ENCODE data around the gene VWC2L. TPM values are rescaled to one million over a fixed set of nuclear protein-coding genes. Genes with fewer than 3 reads are reported as not detected.

Gene VWC2L
- total RNA-seq, 1 donor = not detected

DNA sequence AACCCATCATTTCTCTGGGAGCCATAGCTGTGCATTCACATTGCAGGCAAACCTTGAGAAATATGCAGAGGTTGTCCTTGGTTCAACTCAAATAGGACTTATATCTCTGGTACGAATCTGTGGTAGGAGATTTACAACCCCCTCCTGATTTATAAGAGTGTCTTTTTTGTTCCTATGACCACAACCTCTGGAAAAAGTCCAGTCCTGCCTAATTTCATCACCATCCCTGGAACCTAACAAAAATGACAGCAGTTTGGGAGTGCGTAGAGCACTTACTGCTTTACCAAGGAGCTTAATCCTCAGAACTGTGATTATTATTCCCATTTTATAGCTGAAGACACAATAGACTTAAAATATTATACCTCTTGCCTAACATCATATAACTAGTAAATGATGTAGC is 66.5 kb downstream of the VWC2L start:
- H3K9me3 ChIP-seq (ENCODE audit: low read depth, low read length) = no peaks in the 10 kb centered on the region
- no peak for DNase-seq (ENCODE audit: insufficient read length, low spot score, missing footprints)
- no peak overlapping the region for H3K4me2 ChIP-seq (ENCODE audit: insufficient read depth, low read length)
- H3K4me1 ChIP-seq (ENCODE audit: insufficient read depth, low read length) = no peaks in the 10 kb centered on the region
- H4K20me1 ChIP-seq (ENCODE audit: insufficient read depth, low read length) = no peaks in the 10 kb centered on the region
- TF ChIP-seq, protein P1, sequence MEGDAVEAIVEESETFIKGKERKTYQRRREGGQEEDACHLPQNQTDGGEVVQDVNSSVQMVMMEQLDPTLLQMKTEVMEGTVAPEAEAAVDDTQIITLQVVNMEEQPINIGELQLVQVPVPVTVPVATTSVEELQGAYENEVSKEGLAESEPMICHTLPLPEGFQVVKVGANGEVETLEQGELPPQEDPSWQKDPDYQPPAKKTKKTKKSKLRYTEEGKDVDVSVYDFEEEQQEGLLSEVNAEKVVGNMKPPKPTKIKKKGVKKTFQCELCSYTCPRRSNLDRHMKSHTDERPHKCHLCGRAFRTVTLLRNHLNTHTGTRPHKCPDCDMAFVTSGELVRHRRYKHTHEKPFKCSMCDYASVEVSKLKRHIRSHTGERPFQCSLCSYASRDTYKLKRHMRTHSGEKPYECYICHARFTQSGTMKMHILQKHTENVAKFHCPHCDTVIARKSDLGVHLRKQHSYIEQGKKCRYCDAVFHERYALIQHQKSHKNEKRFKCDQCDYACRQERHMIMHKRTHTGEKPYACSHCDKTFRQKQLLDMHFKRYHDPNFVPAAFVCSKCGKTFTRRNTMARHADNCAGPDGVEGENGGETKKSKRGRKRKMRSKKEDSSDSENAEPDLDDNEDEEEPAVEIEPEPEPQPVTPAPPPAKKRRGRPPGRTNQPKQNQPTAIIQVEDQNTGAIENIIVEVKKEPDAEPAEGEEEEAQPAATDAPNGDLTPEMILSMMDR (IDR thresholded peaks at IDR 0.05; ENCODE audit: extremely low read depth, low read depth, low read length) = no peak
- H3K4me3 ChIP-seq (ENCODE audit: insufficient read depth, low read length) = no peak overlapping the region
- H3K27me3 ChIP-seq (ENCODE audit: insufficient read depth, low read length) = no peaks in the 10 kb centered on the region
- no peak overlapping the region for H3K27ac ChIP-seq (ENCODE audit: low read depth, low read length)
- no peaks in the 10 kb centered on the region for H3K79me2 ChIP-seq (ENCODE audit: insufficient read depth, low read length)
- H2AFZ ChIP-seq (ENCODE audit: low read length) = no peak overlapping the region
- H3K36me3 ChIP-seq (ENCODE audit: insufficient read depth, low read length) = no peaks in the 10 kb centered on the region

DNA sequence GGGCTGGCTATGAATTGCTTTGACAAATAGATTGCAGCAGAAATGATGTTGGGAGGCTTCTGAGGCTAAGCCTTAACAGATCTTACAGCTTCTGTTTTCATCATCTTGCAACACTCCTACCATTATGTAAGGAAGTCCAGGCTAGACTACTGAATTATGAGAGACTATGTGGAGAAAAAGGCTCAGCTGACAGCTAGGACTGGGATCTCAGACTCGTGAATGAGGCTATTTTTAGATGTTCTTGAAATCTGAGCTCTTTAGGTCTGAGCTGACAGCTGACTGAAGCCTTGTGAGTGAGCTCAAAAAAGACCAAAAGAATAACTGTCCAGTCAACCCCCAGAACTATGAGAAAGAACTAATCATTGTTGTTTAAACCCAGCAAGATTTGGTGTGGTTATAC is 70.3 kb downstream of the VWC2L start:
- no peak overlapping the region for H3K4me2 ChIP-seq (ENCODE audit: insufficient read depth, low read length)
- H3K27ac ChIP-seq (ENCODE audit: low read depth, low read length) = no peak overlapping the region
- TF ChIP-seq, protein P1 (IDR thresholded peaks at IDR 0.05; ENCODE audit: extremely low read depth, low read depth, low read length) = no peak
- H3K9me3 ChIP-seq (ENCODE audit: low read depth, low read length) = no peaks in the 10 kb centered on the region
- H3K36me3 ChIP-seq (ENCODE audit: insufficient read depth, low read length) = no peaks in the 10 kb centered on the region
- no peaks in the 10 kb centered on the region for H3K27me3 ChIP-seq (ENCODE audit: insufficient read depth, low read length)
- H3K4me1 ChIP-seq (ENCODE audit: insufficient read depth, low read length) = no peaks in the 10 kb centered on the region
- H3K4me3 ChIP-seq (ENCODE audit: insufficient read depth, low read length) = no peak overlapping the region
- no peak overlapping the region for H2AFZ ChIP-seq (ENCODE audit: low read length)
- H4K20me1 ChIP-seq (ENCODE audit: insufficient read depth, low read length) = no peaks in the 10 kb centered on the region
- H3K79me2 ChIP-seq (ENCODE audit: insufficient read depth, low read length) = no peaks in the 10 kb centered on the region
- DNase-seq (ENCODE audit: insufficient read length, low spot score, missing footprints) = no peak

DNA sequence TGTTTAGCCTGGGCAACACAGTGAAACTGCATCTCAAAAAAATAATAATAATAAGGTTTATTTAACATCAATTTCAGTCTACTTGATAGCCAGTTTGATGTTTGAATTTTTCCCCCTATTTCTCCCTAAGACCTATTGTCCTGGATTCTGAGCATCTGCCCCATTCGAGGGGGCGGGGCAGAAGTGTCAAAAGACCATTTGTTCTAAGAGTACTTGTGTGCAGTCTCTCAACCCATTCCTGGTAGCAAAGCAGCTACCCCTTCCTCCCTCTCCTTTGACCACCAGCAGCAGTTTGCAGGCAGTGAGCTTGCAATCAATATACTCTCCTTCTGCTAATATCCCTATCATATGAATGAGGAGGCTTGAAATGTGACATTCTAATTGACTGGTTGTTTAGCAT is 71.9 kb downstream of the VWC2L start:
- TF ChIP-seq, protein P1 (IDR thresholded peaks at IDR 0.05; ENCODE audit: extremely low read depth, low read depth, low read length) = no peak
- Histone ChIP-seq H3K4me2 (ENCODE audit: insufficient read depth, low read length) (no peak overlapping the region), H3K4me1 (ENCODE audit: insufficient read depth, low read length) (no peaks in the 10 kb centered on the region), H3K36me3 (ENCODE audit: insufficient read depth, low read length) (no peaks in the 10 kb centered on the region), H4K20me1 (ENCODE audit: insufficient read depth, low read length) (no peaks in the 10 kb centered on the region), H3K9me3 (ENCODE audit: low read depth, low read length) (no peaks in the 10 kb centered on the region), H2AFZ (ENCODE audit: low read length) (no peak overlapping the region), H3K79me2 (ENCODE audit: insufficient read depth, low read length) (no peaks in the 10 kb centered on the region), H3K27ac (ENCODE audit: low read depth, low read length) (no peak overlapping the region), H3K27me3 (ENCODE audit: insufficient read depth, low read length) (no peaks in the 10 kb centered on the region), H3K4me3 (ENCODE audit: insufficient read depth, low read length) (no peak overlapping the region)
- no peak for DNase-seq (ENCODE audit: insufficient read length, low spot score, missing footprints)

DNA sequence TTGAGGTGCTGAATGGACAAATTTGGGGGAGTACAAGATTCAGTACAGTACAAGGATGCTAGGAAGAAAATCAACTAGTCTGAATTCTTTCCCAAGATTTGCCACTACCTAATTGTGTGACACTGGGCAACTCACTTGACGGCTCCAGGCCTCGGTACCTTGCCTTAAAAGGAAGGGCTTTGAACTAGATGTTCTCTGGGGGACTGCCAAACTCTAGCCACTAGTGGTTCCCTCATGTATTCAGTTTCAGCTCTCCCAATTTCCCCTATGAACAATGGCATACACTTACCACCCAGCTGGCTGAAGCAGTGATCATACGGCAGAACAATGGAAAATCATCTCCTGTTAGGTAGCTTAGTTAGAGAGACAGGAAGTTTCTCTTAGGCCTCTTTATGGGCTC is 73.4 kb downstream of the VWC2L start:
- H3K4me2 ChIP-seq (ENCODE audit: insufficient read depth, low read length) = no peak overlapping the region
- no peak overlapping the region for H2AFZ ChIP-seq (ENCODE audit: low read length)
- no peaks in the 10 kb centered on the region for H4K20me1 ChIP-seq (ENCODE audit: insufficient read depth, low read length)
- TF ChIP-seq, protein P1 (IDR thresholded peaks at IDR 0.05; ENCODE audit: extremely low read depth, low read depth, low read length) = no peak
- no peaks in the 10 kb centered on the region for H3K36me3 ChIP-seq (ENCODE audit: insufficient read depth, low read length)
- no peaks in the 10 kb centered on the region for H3K79me2 ChIP-seq (ENCODE audit: insufficient read depth, low read length)
- no peaks in the 10 kb centered on the region for H3K27me3 ChIP-seq (ENCODE audit: insufficient read depth, low read length)
- no peaks in the 10 kb centered on the region for H3K9me3 ChIP-seq (ENCODE audit: low read depth, low read length)
- no peak overlapping the region for H3K4me3 ChIP-seq (ENCODE audit: insufficient read depth, low read length)
- no peak for DNase-seq (ENCODE audit: insufficient read length, low spot score, missing footprints)
- no peaks in the 10 kb centered on the region for H3K4me1 ChIP-seq (ENCODE audit: insufficient read depth, low read length)
- no peak overlapping the region for H3K27ac ChIP-seq (ENCODE audit: low read depth, low read length)

Data from osteoblast (primary cell).